Esophagus muscularis mucosa (tissue), 4 donors: ENCODE measurements around the gene GNB4. TPM values are rescaled to one million over a fixed set of nuclear protein-coding genes. Genes with fewer than 3 reads are reported as not detected.
A peak's percentile ranks its signal among the peaks of the same experiment; 100 is the strongest.

Experiments
- DNase-seq: peaks from one replicate; pipeline ENCODE4 v3.0.0-alpha.2; 2017; ENCODE audit errors: extremely low spot score
- H3K27ac ChIP-seq, 4 donors: fragments of 200-600 bp; sonication (generic); replicated peaks in 1 of 4; 1 replicate in 3 of 4; 2 replicates in 1 of 4; pipeline ENCODE4 v1.5.1; 2016 to 2019; ENCODE audit warnings: mild to moderate bottlenecking in 1 of 4
- H3K27me3 ChIP-seq, 4 donors: fragments of 200-600 bp; sonication (generic); one replicate each; pipeline versions ENCODE4 v1.5.1 to v1.6.0; 2016 to 2019
- H3K36me3 ChIP-seq, 4 donors: fragments of 200-600 bp; sonication (generic); one replicate each; pipeline ENCODE4 v1.5.1; 2016 to 2019
- H3K4me1 ChIP-seq, 4 donors: fragments of 200-600 bp; sonication (generic); one replicate each; pipeline ENCODE4 v1.5.1; 2016 to 2019
- H3K4me3 ChIP-seq, 4 donors: fragments of 200-600 bp; sonication (generic); 1 replicate in 2 of 4; 2 replicates in 2 of 4; pipeline ENCODE4 v1.5.1; 2016 to 2019; ENCODE audit warnings: mild to moderate bottlenecking in 4 of 4, moderate library complexity in 1 of 4
- H3K9me3 ChIP-seq, 4 donors: fragments of 200-600 bp; sonication (generic); 1 replicate in 3 of 4; 2 replicates in 1 of 4; pipeline ENCODE4 v1.5.1; 2016 to 2019
- EP300 ChIP-seq: sonication (generic); formaldehyde crosslinking; IDR thresholded peaks from one replicate; pipeline ENCODE4 v1.6.1; 2017; ENCODE audit warnings: antibody characterized with exemption
- POLR2A ChIP-seq: fragments of 450-650 bp; IDR thresholded peaks from one replicate; pipeline ENCODE4 v1.6.1; 2017; ENCODE audit warnings: antibody characterized with exemption, moderate library complexity, mild to moderate bottlenecking, low read depth
- POLR2AphosphoS5 ChIP-seq, 2 donors: sonication (generic); formaldehyde crosslinking; IDR thresholded peaks; one replicate each; pipeline ENCODE4 v1.6.1; 2017; ENCODE audit warnings: antibody characterized with exemption in 2 of 2
- WGBS: methylation state at CpG from one replicate; pipeline ENCODE4 v1.1.5; 2018; 5-methylcytosine and 5-hydroxymethylcytosine counted together
- intact Hi-C: fragments of 100-400 bp; cut with DNase I; formaldehyde crosslinking; loops from one replicate; pipeline ENCODE4 v1.15.1; 2023
- total RNA-seq, 4 donors: library from RNA; depleted of rRNA; stranded (reverse); fragments of >200 nt; gene quantifications; one replicate each; pipeline versions ENCODE4 v1.1.0 to v1.2.1, GENCODE V29; 2016
- TF ChIP-seq, protein P1 (sequence below), 3 experiments: fragments of 200-600 bp in 2 of 3; fragments of 450-650 bp in 1 of 3; sonication (generic) in 2 of 3; IDR thresholded peaks; one replicate each; pipeline ENCODE4 v1.5.1; 2017 to 2019; ENCODE audit warnings: antibody characterized with exemption in 3 of 3, mild to moderate bottlenecking in 2 of 3, moderate library complexity in 1 of 3

Gene GNB4
- total RNA-seq, 4 donors from 2014 or later = 57.7 to 130 (median 80.9) TPM

GRCh38 chr3:179425075-179425474 is 26.2 kb downstream of the GNB4 start:
- intact Hi-C loops = no loop called here
- H3K9me3 ChIP-seq = no peaks in the 10 kb centered on the region
- H3K4me3 ChIP-seq = no peak overlapping the region
- TF ChIP-seq, protein P1, sequence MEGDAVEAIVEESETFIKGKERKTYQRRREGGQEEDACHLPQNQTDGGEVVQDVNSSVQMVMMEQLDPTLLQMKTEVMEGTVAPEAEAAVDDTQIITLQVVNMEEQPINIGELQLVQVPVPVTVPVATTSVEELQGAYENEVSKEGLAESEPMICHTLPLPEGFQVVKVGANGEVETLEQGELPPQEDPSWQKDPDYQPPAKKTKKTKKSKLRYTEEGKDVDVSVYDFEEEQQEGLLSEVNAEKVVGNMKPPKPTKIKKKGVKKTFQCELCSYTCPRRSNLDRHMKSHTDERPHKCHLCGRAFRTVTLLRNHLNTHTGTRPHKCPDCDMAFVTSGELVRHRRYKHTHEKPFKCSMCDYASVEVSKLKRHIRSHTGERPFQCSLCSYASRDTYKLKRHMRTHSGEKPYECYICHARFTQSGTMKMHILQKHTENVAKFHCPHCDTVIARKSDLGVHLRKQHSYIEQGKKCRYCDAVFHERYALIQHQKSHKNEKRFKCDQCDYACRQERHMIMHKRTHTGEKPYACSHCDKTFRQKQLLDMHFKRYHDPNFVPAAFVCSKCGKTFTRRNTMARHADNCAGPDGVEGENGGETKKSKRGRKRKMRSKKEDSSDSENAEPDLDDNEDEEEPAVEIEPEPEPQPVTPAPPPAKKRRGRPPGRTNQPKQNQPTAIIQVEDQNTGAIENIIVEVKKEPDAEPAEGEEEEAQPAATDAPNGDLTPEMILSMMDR (IDR thresholded peaks at IDR 0.05) = no peak
- TF ChIP-seq EP300 = no peak
- TF ChIP-seq POLR2AphosphoS5 (IDR thresholded peaks at IDR 0.05) = no peak
- no peak for TF ChIP-seq POLR2A
- no peak for DNase-seq
- H3K4me1 ChIP-seq = peaks cover 25 to 41% (median 26%) of the 10 kb centered on the region in 4 donors
- 93% methylated on average over 6 of the region's 6 CpGs for WGBS
- peaks cover 11 to 39% (median 29%) of the 10 kb centered on the region in 4 donors for H3K36me3 ChIP-seq
- H3K27me3 ChIP-seq = no peaks in the 10 kb centered on the region
- H3K27ac ChIP-seq = no peak overlapping the region

DNA sequence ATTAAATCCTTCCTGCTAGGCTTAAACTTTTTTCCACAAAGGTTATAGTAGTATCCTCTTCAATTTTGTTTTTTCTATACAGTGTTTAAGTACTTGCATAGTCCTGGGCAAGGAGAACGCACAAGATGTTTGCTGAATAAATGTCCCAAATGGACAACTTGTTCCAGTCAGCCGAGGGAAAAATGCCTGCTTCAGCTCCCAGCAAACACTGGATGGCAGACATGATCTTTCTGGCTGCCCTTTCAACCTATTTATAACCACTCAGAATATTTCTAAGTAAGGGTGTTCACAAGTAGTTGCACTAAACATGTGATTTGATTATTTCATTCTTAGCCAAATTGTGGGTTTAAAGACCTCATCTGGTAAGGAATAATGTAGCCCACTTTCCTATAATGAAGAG is 29.8 kb downstream of the GNB4 start:
- H3K27ac ChIP-seq = peak overlapping the region in 3 of 4 donors; percentile 21 to 30 (median 23)
- intact Hi-C loops = loop anchor here (2.0 kb wide), 1 partner anchor 137 kb away; no protein-coding TSS in a partner anchor
- no peak for DNase-seq
- no peaks in the 10 kb centered on the region for H3K27me3 ChIP-seq
- H3K9me3 ChIP-seq = no peaks in the 10 kb centered on the region
- peak in 1 of 2 donors; percentile 22 for TF ChIP-seq POLR2AphosphoS5 (IDR thresholded peaks at IDR 0.05)
- TF ChIP-seq, protein P1 (IDR thresholded peaks at IDR 0.05) = peak; percentile 63 to 72 (median 65)
- no peak for TF ChIP-seq POLR2A
- TF ChIP-seq EP300 = no peak
- no peak overlapping the region for H3K4me3 ChIP-seq
- H3K4me1 ChIP-seq = peaks cover 6 to 19% (median 12%) of the 10 kb centered on the region in 4 donors
- WGBS = 24% methylated on average over 2 of the region's 2 CpGs
- peaks cover 27 to 68% (median 48%) of the 10 kb centered on the region in 4 donors for H3K36me3 ChIP-seq

- intact Hi-C loops = no loop called here
- H3K36me3 ChIP-seq = peaks cover 16 to 53% (median 31%) of the 10 kb centered on the region in 4 donors
- 93% methylated on average over 3 of the region's 3 CpGs for WGBS
- H3K4me1 ChIP-seq = peaks cover 12 to 21% (median 16%) of the 10 kb centered on the region in 4 donors
- no peaks in the 10 kb centered on the region for H3K9me3 ChIP-seq
- no peak for TF ChIP-seq POLR2AphosphoS5 (IDR thresholded peaks at IDR 0.05)
- no peak for TF ChIP-seq POLR2A
- no peak for TF ChIP-seq EP300
- TF ChIP-seq, protein P1 (IDR thresholded peaks at IDR 0.05) = no peak
- DNase-seq = no peak
- H3K27me3 ChIP-seq = no peaks in the 10 kb centered on the region
- H3K4me3 ChIP-seq = no peak overlapping the region
- no peak overlapping the region for H3K27ac ChIP-seq
These were observed 32.7 kb downstream of the GNB4 start for GRCh38 chr3:179418610-179419009.

GRCh38 chr3:179416681-179417080 is 34.6 kb downstream of the GNB4 start:
- peak overlapping the region in 1 of 4 donors; percentile 12 for H3K27ac ChIP-seq
- WGBS = 90% methylated on average over 2 of the region's 2 CpGs

More at GRCh38 chr3:179416681-179417080, 34.6 kb downstream of the GNB4 start:
- Histone ChIP-seq H3K4me1 (peaks cover 7 to 15% (median 9%) of the 10 kb centered on the region in 4 donors), H3K27me3 (no peaks in the 10 kb centered on the region), H3K9me3 (no peaks in the 10 kb centered on the region), H3K4me3 (no peak overlapping the region), H3K36me3 (peaks cover 16 to 62% (median 42%) of the 10 kb centered on the region in 4 donors)
- intact Hi-C loops = no loop called here
- TF ChIP-seq EP300 (no peak), POLR2AphosphoS5 (IDR thresholded peaks at IDR 0.05) (no peak), POLR2A (no peak)
- TF ChIP-seq, protein P1 (IDR thresholded peaks at IDR 0.05) = no peak
- DNase-seq = no peak
